CD4-positive, alpha-beta T cell (primary cell): ENCODE measurements around the gene DDX3X. TPM values are rescaled to one million over a fixed set of nuclear protein-coding genes. Genes with fewer than 3 reads are reported as not detected.

Experiments
- ATAC-seq: fragments of 200-7000 bp; cut with Tn5 transposase; one replicate; pipeline ENCODE4 v1.10.0; 2022; ENCODE audit warnings: mild to moderate bottlenecking; ENCODE audit not compliant: poor library complexity
- CTCF ChIA-PET: fragments of 350-600 bp; sonication (Branson Sonifier 250); formaldehyde crosslinking; loops from one replicate; lab custom pipeline; 2021; ENCODE audit warnings: antibody characterized with exemption, inconsistent platforms; lab: Charles Lee
- POLR2A ChIA-PET: fragments of 350-600 bp; sonication (Branson Sonifier 250); formaldehyde crosslinking; loops from one replicate; lab custom pipeline; 2021; ENCODE audit warnings: antibody characterized with exemption, inconsistent platforms; lab: Charles Lee
- DNase-seq, 14 experiments: peaks; one replicate each; pipeline ENCODE4 v3.0.0-alpha.2; 2013 to 2020; ENCODE audit warnings: mixed read lengths in 2 of 14
- H3K27ac ChIP-seq, 2 donors: one replicate each; pipeline versions ENCODE4 v1.5.1 to v1.7.0; 2013; ENCODE audit warnings: low read length in 2 of 2, low read depth in 1 of 2, mild to moderate bottlenecking in 1 of 2
- H3K27me3 ChIP-seq, 2 experiments: 1 replicate in 1 of 2; 2 replicates in 1 of 2; pipeline versions ENCODE4 v1.6.1 to v1.7.0; 2013; ENCODE audit warnings: low read length in 2 of 2, control low read depth in 1 of 2, mild to moderate bottlenecking in 1 of 2, moderate library complexity in 1 of 2; ENCODE audit not compliant: insufficient read depth in 2 of 2, control insufficient read depth in 1 of 2
- H3K36me3 ChIP-seq: one replicate; pipeline ENCODE4 v1.6.1; 2013; ENCODE audit warnings: low read length, control low read depth; ENCODE audit not compliant: insufficient read depth
- H3K4me1 ChIP-seq: one replicate; pipeline ENCODE4 v1.6.1; 2013; ENCODE audit warnings: low read length, control low read depth; ENCODE audit not compliant: insufficient read depth
- H3K4me3 ChIP-seq: one replicate; pipeline ENCODE4 v1.5.1; 2013; ENCODE audit warnings: mild to moderate bottlenecking, low read length, moderate library complexity
- H3K9me3 ChIP-seq, 2 experiments: 1 replicate in 1 of 2; 2 replicates in 1 of 2; pipeline versions ENCODE4 v1.6.1 to v1.7.0; 2013; ENCODE audit warnings: low read length in 2 of 2, mild to moderate bottlenecking in 2 of 2, control low read depth in 1 of 2, moderate library complexity in 1 of 2; ENCODE audit not compliant: control insufficient read depth in 1 of 2, insufficient read depth in 1 of 2
- H3K27ac Mint-ChIP-seq: one replicate; pipeline ENCODE4 v1.8.0; 2020; ENCODE audit warnings: mixed read lengths
- H3K27me3 Mint-ChIP-seq: one replicate; pipeline ENCODE4 v1.8.0; 2021; ENCODE audit warnings: mixed read lengths
- H3K36me3 Mint-ChIP-seq: one replicate; pipeline ENCODE4 v1.8.0; 2021; ENCODE audit warnings: low read depth, mixed read lengths
- H3K4me1 Mint-ChIP-seq: one replicate; pipeline ENCODE4 v1.8.0; 2021; ENCODE audit warnings: low read depth, mixed read lengths
- H3K4me3 Mint-ChIP-seq: one replicate; pipeline ENCODE4 v1.8.0; 2020; ENCODE audit warnings: mild to moderate bottlenecking, mixed read lengths
- H3K9me3 Mint-ChIP-seq: one replicate; pipeline ENCODE4 v1.8.0; 2020; ENCODE audit warnings: mixed read lengths
- CTCF ChIP-seq: fragments of 200-600 bp; IDR thresholded peaks from one replicate; pipeline ENCODE4 v1.8.0; 2022; ENCODE audit warnings: antibody characterized with exemption, mild to moderate bottlenecking
- intact Hi-C, 2 experiments: fragments of 100-400 bp; cut with DNase I in 1 of 2; cut with micrococcal nuclease in 1 of 2; formaldehyde crosslinking; loops; one replicate each; pipeline versions ENCODE4 v1.15.1 to v1.9.0; 2023 to 2025; cut with DNase I, micrococcal nuclease
- total RNA-seq, 174 experiments: library from RNA in 2 of 174; stranded (reverse) in 2 of 174; gene quantifications; one replicate each; pipeline ENCODE4 v1.2.3 and lab custom pipeline; 2021 to 2026

The DDX3X gene
- total RNA-seq, 2 experiments from 2014 or later, result 610 to 653 TPM

GRCh38 chrX:41350150-41350975, 16.4 kb downstream of the DDX3X start:
- POLR2A ChIA-PET, result interaction anchor here (1.1 to 1.4 kb wide), 2 partner anchors 10 to 13 kb away, joined by 3 read pairs; no protein-coding TSS in a partner anchor
- intact Hi-C loops, result loop anchor here (2.0 to 5.0 kb wide), 2 partner anchors 14 to 97 kb away; partner anchors contain the start of gene NYX (in 1 of the 2)

GRCh38 chrX:41350976-41351569, 17.1 kb downstream of the DDX3X start:
- Mint-ChIP-seq H3K4me1 (peaks cover 43% of the 10 kb centered on the region), H3K27ac (peak overlapping the region; percentile 59), H3K9me3 (no peaks in the 10 kb centered on the region), H3K36me3 (peaks cover 57% of the 10 kb centered on the region), H3K4me3 (peak overlapping the region; percentile 0), H3K27me3 (no peaks in the 10 kb centered on the region)
- H3K9me3 ChIP-seq, result no peaks in the 10 kb centered on the region
- TF ChIP-seq CTCF, result no peak
- H3K27ac ChIP-seq, result no peak overlapping the region
- peaks cover 26% of the 10 kb centered on the region for H3K36me3 ChIP-seq
- CTCF ChIA-PET, result no interaction called here
- intact Hi-C loops, result loop anchor here (2.0 to 5.0 kb wide), 2 partner anchors 14 to 96 kb away; partner anchors contain the start of gene NYX (in 1 of the 2)
- H3K4me1 ChIP-seq, result peaks cover 10% of the 10 kb centered on the region
- no peak overlapping the region for H3K4me3 ChIP-seq
- H3K27me3 ChIP-seq, result no peaks in the 10 kb centered on the region
- DNase-seq (peak in 1 of 14 experiments; percentile 27), ATAC-seq (peak; percentile 17)
- POLR2A ChIA-PET, result interaction anchor here (1.4 kb wide), 1 partner anchor 13 kb away, joined by 3 read pairs; no protein-coding TSS in a partner anchor

More at GRCh38 chrX:41350150-41350975, 16.4 kb downstream of the DDX3X start:
- H3K4me1 Mint-ChIP-seq, result peaks cover 43% of the 10 kb centered on the region
- Histone ChIP-seq H3K4me1 (peaks cover 10% of the 10 kb centered on the region), H3K27me3 (no peaks in the 10 kb centered on the region), H3K9me3 (no peaks in the 10 kb centered on the region), H3K4me3 (no peak overlapping the region), H3K27ac (no peak overlapping the region), H3K36me3 (peaks cover 33% of the 10 kb centered on the region)
- peak overlapping the region; percentile 0 for H3K4me3 Mint-ChIP-seq
- DNase-seq (peak in 1 of 14 experiments; percentile 34), ATAC-seq (peak; percentile 46)
- H3K9me3 Mint-ChIP-seq, result no peaks in the 10 kb centered on the region
- H3K36me3 Mint-ChIP-seq, result peaks cover 64% of the 10 kb centered on the region
- CTCF ChIA-PET, result interaction anchor here (1.3 kb wide), 1 partner anchor 10 kb away, joined by 3 read pairs; no protein-coding TSS in a partner anchor
- H3K27ac Mint-ChIP-seq, result peak overlapping the region; percentile 59
- H3K27me3 Mint-ChIP-seq, result no peaks in the 10 kb centered on the region
- TF ChIP-seq CTCF, result no peak

GRCh38 chrX:41351923-41352322, 18.0 kb downstream of the DDX3X start:
- no peak overlapping the region for H3K4me3 Mint-ChIP-seq
- POLR2A ChIA-PET, result no interaction called here

More at GRCh38 chrX:41351923-41352322, 18.0 kb downstream of the DDX3X start:
- Mint-ChIP-seq H3K36me3 (peaks cover 48% of the 10 kb centered on the region), H3K9me3 (no peaks in the 10 kb centered on the region), H3K27me3 (no peaks in the 10 kb centered on the region), H3K4me1 (peaks cover 41% of the 10 kb centered on the region), H3K27ac (peak overlapping the region; percentile 59)
- H3K4me1 ChIP-seq, result peaks cover 10% of the 10 kb centered on the region
- H3K36me3 ChIP-seq, result peaks cover 18% of the 10 kb centered on the region
- H3K27ac ChIP-seq, result no peak overlapping the region
- no peak overlapping the region for H3K4me3 ChIP-seq
- TF ChIP-seq CTCF, result no peak
- no peak for DNase-seq
- CTCF ChIA-PET, result no interaction called here
- intact Hi-C loops, result loop anchor here (2.0 to 5.0 kb wide), 2 partner anchors 15 to 95 kb away; partner anchors contain the start of gene NYX (in 1 of the 2)
- ATAC-seq, result no peak
- no peaks in the 10 kb centered on the region for H3K9me3 ChIP-seq
- H3K27me3 ChIP-seq, result no peaks in the 10 kb centered on the region
